GM19035 (cell line): ENCODE results near the gene ZBTB17.
A peak's percentile ranks its signal among the peaks of the same experiment; 100 is the strongest.
"Not testable (repeated sequence)": the region's sequence is repeated elsewhere in the genome, so short reads cannot be mapped to it uniquely, and the experiment has no call there.

Source experiments
- ATAC-seq: cut with Tn5 transposase; IDR thresholded peaks from one replicate; pipeline ENCODE4 v1.9.1; 2021; ENCODE audit not compliant: unreplicated experiment

ZBTB17 gene

GRCh38 chr1:15988856-15989736 lies 13.2 kb upstream of the ZBTB17 start:
- ATAC-seq, result no peak

- no peak for ATAC-seq
Observed at GRCh38 chr1:15985611-15986297, 9.9 kb upstream of the ZBTB17 start.

- no peak for ATAC-seq
Observed at GRCh38 chr1:15983275-15983674, 7.4 kb upstream of the ZBTB17 start.

DNA sequence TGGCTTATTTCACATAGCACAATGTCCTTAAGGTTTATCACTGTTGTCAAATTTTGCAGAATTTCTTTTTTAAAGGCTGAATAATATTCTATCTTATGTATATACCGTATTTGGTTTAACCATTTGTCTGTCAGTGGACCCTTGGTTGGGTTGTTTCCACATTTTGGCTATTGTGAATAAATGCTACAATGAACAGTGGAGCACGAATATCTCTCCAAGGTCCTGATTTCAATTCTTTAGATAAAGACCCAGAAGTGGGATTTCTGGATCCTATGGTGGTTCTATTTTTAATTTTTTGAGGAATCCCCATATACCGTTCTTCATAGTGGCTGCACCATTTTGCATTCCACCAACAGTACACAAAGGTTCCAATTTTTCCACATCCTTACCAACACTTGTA lies 5.8 kb upstream of the ZBTB17 start:
- no peak for ATAC-seq

DNA sequence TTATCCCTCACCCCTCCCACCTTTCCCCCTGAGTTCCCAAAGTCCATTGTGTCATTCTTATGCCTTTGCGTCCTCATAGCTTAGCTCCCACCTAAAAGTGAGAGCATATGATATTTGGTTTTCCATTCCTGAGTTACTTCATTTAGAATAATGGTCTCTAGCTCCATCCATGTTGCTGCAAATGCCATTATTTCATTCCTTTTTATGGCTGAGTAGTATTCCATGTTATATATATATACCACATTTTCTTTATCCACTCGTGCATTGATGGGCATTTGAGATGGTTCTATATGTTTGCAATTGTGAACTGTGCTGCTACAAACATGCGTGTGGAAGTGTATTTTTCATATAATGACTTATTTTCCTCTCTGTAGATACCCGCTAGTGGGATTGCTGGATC lies 2.0 kb upstream of the ZBTB17 start:
- not testable (repeated sequence) for ATAC-seq

GRCh38 chr1:15975358-15975804 lies 520 bp downstream of the ZBTB17 start:
- peak; percentile 54 for ATAC-seq

DNA sequence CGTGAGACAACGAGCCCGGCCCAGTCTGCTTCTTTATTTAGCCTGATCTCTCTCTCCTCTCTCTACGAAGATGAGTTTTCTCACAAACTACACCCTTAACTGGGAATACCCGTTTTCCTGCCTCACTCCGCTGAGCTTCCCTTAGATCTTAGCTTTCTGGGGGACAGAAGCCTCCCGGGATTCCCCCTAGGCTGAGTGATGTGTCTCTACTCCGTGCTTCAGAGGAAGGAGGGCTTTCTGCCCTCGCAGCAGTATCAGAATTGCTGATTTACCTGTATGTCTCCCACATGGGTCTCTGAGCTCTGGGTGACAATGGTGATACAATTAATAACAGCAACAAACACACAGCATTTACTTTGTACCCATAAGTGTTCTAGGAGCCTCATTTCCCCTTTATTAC lies 1.0 kb downstream of the ZBTB17 start:
- ATAC-seq, result peak; percentile 38

DNA sequence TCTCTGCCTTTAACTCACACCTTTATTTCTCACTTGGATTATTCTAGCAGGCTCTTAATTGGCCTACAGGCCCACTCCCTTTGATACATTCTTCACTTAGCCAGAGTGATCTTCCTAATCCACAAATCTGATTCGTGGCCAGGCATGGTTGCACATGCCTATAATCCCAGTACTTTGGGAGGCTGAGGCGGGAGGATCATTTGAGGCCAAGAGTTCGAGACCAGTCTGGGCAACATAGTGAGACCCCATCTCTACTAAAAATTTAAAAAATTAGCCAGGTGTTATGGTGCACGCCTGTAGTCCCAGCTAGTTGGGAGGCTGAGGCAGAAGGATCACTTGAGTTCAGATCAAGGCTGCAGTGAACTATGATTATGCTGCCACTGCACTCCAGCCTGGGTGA lies 2.1 kb downstream of the ZBTB17 start:
- ATAC-seq, result no peak

DNA sequence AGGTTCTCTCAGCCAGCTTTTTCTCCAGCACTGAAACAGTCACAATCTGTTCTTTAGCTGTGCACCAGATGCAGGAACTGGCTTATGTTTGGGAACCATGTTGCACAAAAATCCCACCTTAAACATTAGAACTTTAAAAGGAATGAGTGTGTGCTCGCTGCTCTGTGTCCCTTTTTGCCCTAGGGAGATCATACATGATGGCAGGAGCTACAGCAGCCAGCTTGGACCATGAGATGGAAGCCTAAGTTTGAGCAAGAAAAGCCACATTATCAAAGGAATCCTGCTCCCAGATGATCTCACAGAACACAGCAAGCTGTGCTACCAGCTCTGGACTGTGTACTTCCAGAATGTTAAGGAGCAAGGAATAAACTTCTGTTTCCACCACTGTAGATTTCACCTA lies 3.5 kb downstream of the ZBTB17 start:
- ATAC-seq, result no peak

DNA sequence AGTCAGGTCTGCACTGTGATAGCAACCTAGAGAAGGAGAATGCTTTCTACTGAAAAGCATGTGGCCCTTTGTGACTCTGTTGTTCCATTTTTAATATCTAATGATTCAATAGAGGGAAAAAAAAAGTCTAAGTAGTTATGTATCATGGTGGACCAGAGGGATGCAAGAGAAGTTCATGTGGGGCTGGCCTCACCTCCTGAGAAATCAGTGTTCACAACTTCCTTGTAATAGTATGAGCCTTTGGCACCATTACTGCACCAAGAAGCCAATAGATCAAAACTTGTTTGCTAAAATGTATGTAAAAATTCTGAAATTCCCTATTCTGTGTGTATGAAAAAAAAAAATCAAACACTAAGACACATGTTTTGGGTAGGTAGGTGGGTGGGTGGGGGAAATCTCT lies 5.0 kb downstream of the ZBTB17 start:
- no peak for ATAC-seq

- ATAC-seq, result no peak
Observed at GRCh38 chr1:15969321-15969880, 6.5 kb downstream of the ZBTB17 start.

- ATAC-seq, result no peak
Observed at GRCh38 chr1:15968172-15968571, 7.7 kb downstream of the ZBTB17 start.

- ATAC-seq, result no peak
Observed at GRCh38 chr1:15966956-15967344, 9.0 kb downstream of the ZBTB17 start.

- ATAC-seq, result peak; percentile 63
Observed at GRCh38 chr1:15966081-15966955, 9.6 kb downstream of the ZBTB17 start.

- ATAC-seq, result no peak
Observed at GRCh38 chr1:15965228-15965767, 10.6 kb downstream of the ZBTB17 start.

DNA sequence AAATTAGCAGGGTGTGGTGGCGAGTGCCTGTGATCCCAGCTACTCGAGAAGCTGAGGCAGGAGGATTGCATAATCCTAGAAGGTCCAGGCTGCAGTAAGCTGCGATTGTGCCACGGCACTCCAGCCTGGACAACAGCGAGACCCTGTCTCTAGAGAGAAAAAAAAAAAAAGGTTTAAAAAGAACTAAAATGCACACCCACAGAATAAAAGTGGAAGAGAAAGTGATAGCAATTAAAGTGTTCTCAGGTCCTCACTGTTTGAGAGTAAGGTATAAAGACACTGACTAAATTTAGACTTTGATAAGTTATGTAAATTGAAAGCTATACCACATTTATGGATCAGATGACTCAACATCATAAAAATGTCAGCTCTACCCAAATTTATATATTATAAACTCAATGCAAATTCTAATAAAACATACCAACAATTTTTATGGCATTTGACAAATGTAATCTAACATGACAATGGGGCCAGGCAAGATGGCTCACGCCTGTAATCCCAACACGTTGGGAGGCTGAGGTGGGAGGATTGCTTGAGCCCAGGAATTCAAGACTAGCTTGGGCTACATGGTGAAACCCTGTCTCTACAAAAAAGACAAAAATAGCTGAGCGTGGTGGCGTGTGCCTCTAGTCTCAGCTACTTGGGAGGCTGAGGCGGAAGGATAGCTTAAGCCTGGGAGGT lies 11.8 kb downstream of the ZBTB17 start:
- peak; percentile 33 for ATAC-seq

DNA sequence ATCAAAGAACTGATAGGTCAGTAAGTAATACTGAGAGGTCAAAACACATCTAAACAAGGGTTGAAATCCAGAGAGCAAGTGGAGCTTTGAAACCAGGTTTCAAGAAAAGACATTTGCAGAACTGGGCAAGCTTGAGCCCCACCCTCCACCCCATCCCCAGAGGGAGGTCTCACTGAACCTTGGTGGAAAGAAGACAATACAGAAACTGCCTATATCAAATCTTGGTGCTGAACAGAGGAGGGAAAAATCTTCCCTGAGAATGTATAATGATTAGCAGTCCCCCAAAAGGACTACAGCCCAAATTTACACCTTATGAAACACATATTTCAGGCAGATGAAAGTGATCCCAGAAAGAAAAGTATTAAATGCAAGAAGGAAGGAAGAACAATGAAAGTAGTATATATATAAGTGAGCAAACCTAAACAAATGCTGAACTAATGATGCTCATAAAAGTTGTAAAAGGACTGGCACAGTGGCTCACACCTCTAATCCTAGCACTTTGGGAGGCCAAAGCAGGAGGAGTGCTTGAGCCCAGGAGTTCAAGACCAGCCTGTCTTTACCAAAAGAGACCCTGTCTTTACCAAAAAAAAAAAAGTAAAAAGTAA lies 12.4 kb downstream of the ZBTB17 start:
- ATAC-seq, result no peak

DNA sequence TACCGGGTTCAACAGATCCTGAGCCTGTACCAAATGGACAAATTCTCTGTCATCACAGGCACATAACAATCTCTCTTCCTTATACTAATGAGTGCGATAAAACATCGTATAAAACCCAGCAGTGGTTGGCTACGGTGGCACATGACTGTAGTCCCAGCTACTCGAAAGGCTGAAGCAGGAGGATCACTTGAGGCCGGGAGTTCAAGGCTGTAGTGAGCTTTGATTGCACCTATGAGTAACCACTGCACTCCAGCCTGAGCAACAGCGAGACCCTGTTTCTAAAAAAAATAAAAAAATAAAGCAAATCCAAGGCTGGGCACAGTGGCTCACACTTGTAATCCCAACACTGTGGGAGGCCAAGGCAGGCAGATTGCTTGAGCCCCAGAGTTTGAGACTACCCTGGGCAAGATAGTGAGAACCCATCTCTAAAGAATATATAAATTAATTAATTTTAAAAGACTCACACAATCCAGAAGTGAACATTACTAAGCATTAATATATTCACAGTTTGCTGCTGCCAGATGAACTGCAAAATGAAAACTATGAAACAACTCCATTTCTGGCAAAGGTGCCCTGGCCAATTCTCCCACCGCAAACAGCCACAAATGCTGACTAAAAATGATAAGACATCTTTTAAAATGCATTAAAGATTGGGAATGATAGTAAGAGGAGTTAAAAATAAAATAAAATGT lies 13.1 kb downstream of the ZBTB17 start:
- no peak for ATAC-seq

DNA sequence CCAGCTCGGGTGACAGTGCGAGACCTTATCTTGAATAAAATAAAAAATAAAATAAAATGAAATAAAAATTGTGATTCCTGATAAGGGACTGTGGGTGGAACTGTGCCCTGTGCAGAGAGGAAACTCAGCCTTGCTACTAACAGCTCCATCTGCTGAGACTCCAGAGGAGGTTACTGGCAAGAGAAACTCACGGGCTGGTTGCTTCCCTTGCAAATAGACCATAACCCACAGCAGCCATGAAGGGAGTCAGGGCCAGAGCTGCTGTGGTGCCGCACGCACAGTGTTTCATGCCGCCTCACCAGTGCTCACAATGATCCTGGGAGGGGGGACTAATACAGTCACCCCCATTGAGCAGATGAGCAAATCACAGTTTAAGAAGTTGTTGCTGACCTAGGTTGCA lies 13.7 kb downstream of the ZBTB17 start:
- no peak for ATAC-seq
